ENCODE data around the gene MYL5.

DNA sequence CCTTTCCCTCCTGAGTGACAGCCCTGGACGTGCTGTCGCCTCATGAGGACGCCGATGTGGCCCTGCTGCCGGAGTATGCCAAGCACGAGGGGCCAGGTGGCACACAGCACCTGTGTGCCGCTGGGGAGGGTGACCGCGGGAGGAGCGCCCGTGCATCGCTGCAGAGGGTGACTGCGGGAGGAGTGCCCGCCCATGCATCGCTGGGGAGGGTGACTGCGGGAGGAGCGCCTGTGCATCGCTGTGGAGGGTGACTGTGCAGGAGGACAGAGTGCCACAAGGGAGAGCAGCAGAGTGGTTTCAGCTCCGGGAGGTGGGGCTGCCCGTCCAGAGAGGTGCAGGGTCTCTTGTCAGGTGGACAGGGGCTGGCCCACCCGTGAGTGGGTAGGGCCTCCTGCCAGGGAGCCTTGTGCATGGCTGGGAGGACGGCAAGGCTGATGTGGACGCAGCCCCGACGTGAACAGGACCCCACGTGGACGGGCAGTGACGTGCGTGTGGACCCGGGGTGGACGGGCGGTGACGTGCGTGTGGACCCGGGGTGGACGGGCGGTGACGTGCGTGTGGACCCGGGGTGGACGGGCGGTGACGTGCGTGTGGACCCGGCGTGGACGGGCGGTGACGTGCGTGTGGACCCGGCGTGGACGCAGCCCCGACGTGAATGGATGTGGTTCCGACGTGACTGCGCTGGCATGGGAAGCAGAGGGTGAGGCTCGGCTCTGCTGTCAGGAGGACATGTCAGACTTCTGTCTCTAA lies 45.9 kb downstream of the MYL5 start:
- TF ChIP-seq FOSL2 (IDR thresholded peaks at IDR 0.05) (no peak), FOSL2 (CRISPR knock-in tag; IDR thresholded peaks at IDR 0.05) (no peak), EP300 (IDR thresholded peaks at IDR 0.05) (no peak), NFE2L2 (conservative IDR thresholded peaks at IDR 0.05; ENCODE audit: low read length) (no peak), CTCF (IDR thresholded peaks at IDR 0.05) (no peak), HOXB13 (CRISPR knock-in tag; IDR thresholded peaks at IDR 0.05; ENCODE audit: low read depth) (no peak), CEBPB (IDR thresholded peaks at IDR 0.05) (no peak), HDAC2 (IDR thresholded peaks at IDR 0.05) (no peak)
